Left ventricle myocardium inferior (tissue), 1 donor: ENCODE results near the gene SLC25A21. TPM values are rescaled to one million over a fixed set of nuclear protein-coding genes. Genes with fewer than 3 reads are reported as not detected.
"Not testable (repeated sequence)": the region's sequence is repeated elsewhere in the genome, so short reads cannot be mapped to it uniquely, and the experiment has no call there.

Experiments used
- DNase-seq: peaks from one replicate; pipeline ENCODE4 v3.0.0-alpha.2; 2020
- H3K27ac ChIP-seq: fragments of 200-600 bp; replicated peaks from 2 replicates; pipeline ENCODE4 v1.8.0; 2021
- H3K27me3 ChIP-seq: fragments of 200-600 bp; 2 replicates; pipeline ENCODE4 v1.8.0; 2021; ENCODE audit warnings: low read depth
- H3K36me3 ChIP-seq: fragments of 200-600 bp; 2 replicates; pipeline ENCODE4 v1.8.0; 2021
- H3K4me1 ChIP-seq: fragments of 200-600 bp; 2 replicates; pipeline ENCODE4 v1.8.0; 2021
- H3K4me3 ChIP-seq: fragments of 200-600 bp; 2 replicates; pipeline ENCODE4 v1.8.0; 2021; ENCODE audit warnings: mild to moderate bottlenecking, moderate library complexity
- H3K9me3 ChIP-seq: fragments of 200-600 bp; replicated peaks from 2 replicates; pipeline ENCODE4 v1.8.0; 2021
- CTCF ChIP-seq: fragments of 200-600 bp; IDR thresholded peaks from 2 replicates; pipeline ENCODE4 v1.8.0; 2021; ENCODE audit warnings: antibody characterized with exemption, mild to moderate bottlenecking, borderline replicate concordance
- intact Hi-C: fragments of 100-400 bp; cut with micrococcal nuclease; formaldehyde crosslinking; loops from one replicate; pipeline ENCODE4 v1.11.0; 2022
- total RNA-seq: library from RNA; stranded (reverse); fragmentation: NEBNext Ultra II Directional; extraction: Animal tissue kit (Norgen Biotek cat#: 25700); gene quantifications from one replicate; pipeline ENCODE4 v1.2.1, GENCODE V29; 2021
- donor health status: DM: no; HTN: yes; CAD: no; lungs with severe emphysema.

The SLC25A21 gene
- total RNA-seq, 1 donor from 2014 or later = 0.77 TPM

DNA sequence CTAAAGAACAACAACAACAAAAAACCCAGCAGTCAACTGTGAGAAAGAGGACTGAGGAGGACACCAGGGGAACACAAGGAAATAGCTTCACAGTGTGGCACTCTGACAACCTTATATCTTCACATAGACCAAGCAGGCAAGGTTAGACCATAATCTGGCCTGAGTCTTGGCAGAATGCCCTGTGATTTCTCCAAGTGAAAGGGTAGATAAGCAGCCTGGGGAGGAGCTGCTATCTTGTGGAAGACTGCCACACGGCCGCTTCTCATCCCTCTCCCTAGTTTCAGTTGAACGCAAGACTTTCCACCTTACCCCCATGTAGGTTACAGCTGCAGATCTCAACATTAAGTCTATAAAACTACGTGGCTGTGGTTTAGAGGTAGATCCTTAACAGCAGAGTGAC lies 3.7 kb downstream of the SLC25A21 start:
- DNase-seq = no peak
- Histone ChIP-seq H3K4me1 (peaks cover 21% of the 10 kb centered on the region), H3K4me3 (no peak overlapping the region), H3K27me3 (no peaks in the 10 kb centered on the region), H3K27ac (no peak overlapping the region), H3K36me3 (no peaks in the 10 kb centered on the region), H3K9me3 (no peaks in the 10 kb centered on the region)
- no peak for TF ChIP-seq CTCF
- intact Hi-C loops = no loop called here

- TF ChIP-seq CTCF = no peak
- intact Hi-C loops = no loop called here
- Histone ChIP-seq H3K4me1 (peaks cover 8% of the 10 kb centered on the region), H3K27me3 (no peaks in the 10 kb centered on the region), H3K4me3 (no peak overlapping the region), H3K27ac (no peak overlapping the region), H3K36me3 (no peaks in the 10 kb centered on the region), H3K9me3 (no peaks in the 10 kb centered on the region)
- no peak for DNase-seq
These were observed 5.0 kb downstream of the SLC25A21 start for GRCh38 chr14:37167151-37168047.

DNA sequence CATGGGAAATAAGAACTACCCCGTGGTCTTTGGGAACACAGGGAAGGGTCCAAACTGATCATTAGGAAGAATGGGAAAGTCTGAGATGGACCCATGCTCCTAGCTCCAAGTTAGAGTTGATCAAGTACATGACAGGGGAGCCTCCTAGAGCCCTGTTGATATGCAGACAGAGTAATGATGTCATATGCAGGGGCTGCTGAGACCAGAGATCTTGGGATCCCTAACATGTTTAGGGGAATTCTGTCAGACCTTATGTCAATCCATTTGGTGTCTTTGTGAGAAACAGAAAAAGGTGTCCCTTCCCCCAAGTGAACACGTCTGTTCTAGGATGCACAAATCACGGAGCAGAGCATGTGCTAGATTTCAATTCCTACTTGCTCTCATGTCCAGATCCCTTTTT lies 6.6 kb downstream of the SLC25A21 start:
- Histone ChIP-seq H3K27me3 (no peaks in the 10 kb centered on the region), H3K36me3 (no peaks in the 10 kb centered on the region), H3K9me3 (no peaks in the 10 kb centered on the region), H3K4me3 (no peak overlapping the region), H3K27ac (no peak overlapping the region), H3K4me1 (no peaks in the 10 kb centered on the region)
- intact Hi-C loops = no loop called here
- no peak for TF ChIP-seq CTCF
- no peak for DNase-seq

- intact Hi-C loops = not testable (repeated sequence)
These were observed 10.1 kb downstream of the SLC25A21 start for GRCh38 chr14:37162307-37162706.

DNA sequence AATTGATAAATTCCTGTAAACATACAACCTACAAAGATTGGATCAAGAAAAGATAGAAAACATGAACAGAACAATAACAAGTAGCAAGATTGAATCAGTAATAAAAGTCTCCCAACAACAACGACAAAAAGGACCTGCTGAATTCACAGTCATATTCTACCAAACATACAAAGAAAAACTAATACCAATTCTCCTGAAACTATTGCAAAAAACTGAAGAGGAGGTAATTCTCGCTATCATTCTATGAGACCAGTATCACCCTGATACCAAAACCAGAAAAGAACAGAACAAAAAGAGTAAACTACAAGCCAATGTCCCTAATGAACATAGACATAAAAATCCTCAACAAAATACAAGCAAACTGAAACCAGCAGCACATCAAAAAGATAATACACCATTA lies 14.4 kb downstream of the SLC25A21 start:
- Histone ChIP-seq H3K27me3 (peaks cover 4% of the 10 kb centered on the region), H3K4me1 (no peaks in the 10 kb centered on the region), H3K27ac (no peak overlapping the region), H3K36me3 (no peaks in the 10 kb centered on the region), H3K4me3 (no peak overlapping the region), H3K9me3 (peaks cover 34% of the 10 kb centered on the region)
- DNase-seq = no peak
- no peak for TF ChIP-seq CTCF
- intact Hi-C loops = no loop called here

More at GRCh38 chr14:37162307-37162706, 10.1 kb downstream of the SLC25A21 start:
- H3K27me3 ChIP-seq, H3K4me1 ChIP-seq, DNase-seq, H3K36me3 ChIP-seq, H3K27ac ChIP-seq, H3K4me3 ChIP-seq: not testable (repeated sequence)
- peaks cover 10% of the 10 kb centered on the region for H3K9me3 ChIP-seq

GRCh38 chr14:37153483-37153882 lies 18.9 kb downstream of the SLC25A21 start:
- Histone ChIP-seq H3K9me3 (peaks cover 24% of the 10 kb centered on the region), H3K36me3 (no peaks in the 10 kb centered on the region), H3K4me1 (no peaks in the 10 kb centered on the region), H3K4me3 (no peak overlapping the region), H3K27me3 (peaks cover 4% of the 10 kb centered on the region), H3K27ac (no peak overlapping the region)
- intact Hi-C loops = no loop called here
- no peak for TF ChIP-seq CTCF
- DNase-seq = no peak
